Measurements from ENCODE around the gene HMGXB3.

DNA sequence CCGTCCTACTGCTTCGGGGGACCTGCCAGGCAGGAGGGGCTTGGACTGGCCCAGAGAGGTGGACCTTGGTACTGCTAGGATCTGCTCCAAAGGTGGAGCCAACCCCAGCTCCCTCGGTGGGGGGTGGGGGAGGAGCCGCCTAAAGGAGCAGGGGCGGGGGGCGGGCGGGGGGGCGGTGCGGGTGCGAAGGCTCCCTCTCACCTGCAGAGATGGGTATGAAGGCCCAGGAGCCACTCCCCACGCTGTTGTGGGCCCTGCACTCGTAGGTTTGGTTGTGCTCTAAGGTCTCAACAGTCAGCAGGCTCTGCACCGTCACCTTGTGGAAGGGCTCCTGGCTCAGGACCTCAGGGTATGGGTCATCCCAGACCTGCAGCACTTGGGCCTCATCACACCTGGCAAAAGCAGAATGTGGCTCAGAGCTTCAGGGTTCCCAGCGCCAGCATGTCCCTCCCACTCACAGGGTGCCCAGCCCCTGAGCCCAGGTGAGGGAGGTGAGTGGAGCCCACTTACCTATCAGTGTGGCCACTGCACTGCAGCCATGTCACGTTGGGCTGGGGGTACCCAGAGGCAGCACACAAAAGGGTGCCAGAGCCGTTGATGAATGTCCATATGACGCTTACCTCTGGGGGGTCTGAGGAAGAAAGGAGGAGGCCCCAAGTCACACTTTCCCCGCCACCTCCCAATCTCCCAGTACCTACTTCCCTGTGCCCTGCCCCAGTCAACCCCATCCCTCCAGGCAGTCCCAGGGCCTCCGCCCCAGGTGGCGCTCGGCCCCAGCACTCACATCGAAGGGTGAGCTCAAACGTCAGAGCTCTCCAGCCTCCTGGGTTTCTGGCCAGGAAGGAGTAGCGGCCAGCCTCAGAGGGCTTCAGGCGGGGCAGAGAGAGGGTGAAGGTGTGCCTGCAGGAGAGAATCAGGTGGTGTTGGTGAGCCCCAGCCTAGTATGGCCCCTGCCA, 69.4 kb downstream of the HMGXB3 start:
- TF ChIP-seq, protein P1, sequence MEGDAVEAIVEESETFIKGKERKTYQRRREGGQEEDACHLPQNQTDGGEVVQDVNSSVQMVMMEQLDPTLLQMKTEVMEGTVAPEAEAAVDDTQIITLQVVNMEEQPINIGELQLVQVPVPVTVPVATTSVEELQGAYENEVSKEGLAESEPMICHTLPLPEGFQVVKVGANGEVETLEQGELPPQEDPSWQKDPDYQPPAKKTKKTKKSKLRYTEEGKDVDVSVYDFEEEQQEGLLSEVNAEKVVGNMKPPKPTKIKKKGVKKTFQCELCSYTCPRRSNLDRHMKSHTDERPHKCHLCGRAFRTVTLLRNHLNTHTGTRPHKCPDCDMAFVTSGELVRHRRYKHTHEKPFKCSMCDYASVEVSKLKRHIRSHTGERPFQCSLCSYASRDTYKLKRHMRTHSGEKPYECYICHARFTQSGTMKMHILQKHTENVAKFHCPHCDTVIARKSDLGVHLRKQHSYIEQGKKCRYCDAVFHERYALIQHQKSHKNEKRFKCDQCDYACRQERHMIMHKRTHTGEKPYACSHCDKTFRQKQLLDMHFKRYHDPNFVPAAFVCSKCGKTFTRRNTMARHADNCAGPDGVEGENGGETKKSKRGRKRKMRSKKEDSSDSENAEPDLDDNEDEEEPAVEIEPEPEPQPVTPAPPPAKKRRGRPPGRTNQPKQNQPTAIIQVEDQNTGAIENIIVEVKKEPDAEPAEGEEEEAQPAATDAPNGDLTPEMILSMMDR (IDR thresholded peaks at IDR 0.05; ENCODE audit: low read length), result no peak
- TF ChIP-seq EZH2phosphoT487 (IDR thresholded peaks at IDR 0.05; ENCODE audit: low read length), result no peak

Measured in MM.1S (cell line).